NOMO-1 treated with DMSO at 0.1 percent for 48 hours (cell line): ENCODE results near the gene MAP3K3.

Experiments
- DNase-seq: peaks from one replicate; lab custom pipeline; 2025; ENCODE audit not compliant: unreplicated experiment; lab: John Stamatoyannopoulos, UW

Gene MAP3K3

GRCh38 chr17:63621684-63622573 lies at the start of gene MAP3K3:
TSS of gene MAP3K3 (plus strand) at chr17:63622417. CDS start at chr17:63622760, 343 bp downstream.
- DNase-seq, result peak; percentile 100

DNA sequence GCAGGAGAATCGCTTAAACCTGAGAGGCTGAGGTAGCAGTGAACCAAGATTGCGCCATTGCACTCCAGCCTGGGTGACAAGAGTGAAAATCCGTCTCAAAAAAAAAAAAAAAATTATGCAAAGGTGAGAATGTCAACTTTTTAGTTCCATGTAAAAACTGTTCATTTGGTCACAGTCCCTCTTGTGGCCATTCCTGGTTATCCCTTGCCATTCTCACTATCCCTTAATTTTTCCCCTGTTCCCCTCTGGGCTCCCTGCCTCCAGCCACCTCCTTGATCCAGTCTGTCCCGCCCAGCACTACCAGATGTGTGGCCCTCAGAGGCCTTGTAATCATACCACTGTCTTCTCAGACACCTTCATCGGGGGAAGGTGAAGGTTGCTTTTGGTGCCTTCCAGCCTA lies 48.6 kb upstream of the MAP3K3 start:
- DNase-seq, result no peak

DNA sequence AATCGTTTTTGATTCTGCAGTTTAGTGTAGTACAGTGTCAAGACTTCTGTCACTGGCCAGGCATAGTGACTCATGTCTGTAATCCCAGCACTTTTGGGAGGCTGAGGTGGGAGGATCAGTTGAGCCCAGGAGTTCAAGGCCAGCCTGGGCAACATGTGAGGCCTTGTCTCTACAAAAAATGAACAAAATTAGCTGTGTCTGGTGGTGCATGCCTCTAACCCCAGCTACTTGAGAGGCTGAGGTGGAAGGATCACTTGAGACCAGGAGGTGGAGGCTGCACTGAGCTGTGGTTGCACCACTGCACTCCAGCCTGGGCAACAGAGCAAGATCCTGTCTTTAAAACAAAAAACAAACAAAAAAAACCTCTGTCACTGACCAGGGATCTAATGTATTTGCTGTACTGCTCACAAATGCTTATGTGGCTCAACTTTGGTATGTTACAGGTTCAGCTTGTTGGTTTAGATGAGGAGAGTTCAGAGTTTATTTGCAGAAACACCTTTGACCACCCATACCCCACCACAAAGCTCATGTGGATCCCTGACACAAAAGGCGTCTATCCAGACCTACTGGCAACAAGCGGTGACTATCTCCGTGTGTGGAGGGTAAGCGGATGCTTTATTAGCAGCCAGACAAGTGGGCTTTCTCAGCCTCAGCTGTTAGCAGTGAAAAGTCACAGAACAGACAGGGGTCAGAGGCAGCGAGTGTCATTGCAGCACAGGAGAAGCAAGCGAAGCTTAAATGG lies 44.0 kb upstream of the MAP3K3 start:
- DNase-seq, result no peak

DNA sequence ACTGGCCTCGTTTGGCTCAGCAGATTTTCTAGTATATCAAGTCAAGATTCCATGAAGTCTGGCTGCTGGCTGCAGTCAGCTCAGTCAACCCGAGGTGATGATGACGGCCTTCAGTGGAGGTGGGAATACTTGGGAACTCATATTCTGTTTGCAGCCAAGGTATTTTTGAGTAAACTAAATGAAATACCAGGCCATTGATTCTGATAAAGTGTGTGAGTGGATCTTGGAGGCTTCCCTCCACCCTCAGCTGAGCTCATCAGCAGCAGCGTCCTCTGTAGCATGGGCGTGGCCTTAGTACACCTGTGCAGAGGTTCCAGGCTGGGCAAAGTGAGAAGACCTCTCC lies 43.5 kb upstream of the MAP3K3 start:
- DNase-seq, result no peak

- DNase-seq, result no peak
These were observed 42.6 kb upstream of the MAP3K3 start for GRCh38 chr17:63579633-63580032.

GRCh38 chr17:63587770-63588169 lies 34.4 kb upstream of the MAP3K3 start:
- no peak for DNase-seq

GRCh38 chr17:63588797-63589196 lies 33.4 kb upstream of the MAP3K3 start:
- DNase-seq, result no peak

DNA sequence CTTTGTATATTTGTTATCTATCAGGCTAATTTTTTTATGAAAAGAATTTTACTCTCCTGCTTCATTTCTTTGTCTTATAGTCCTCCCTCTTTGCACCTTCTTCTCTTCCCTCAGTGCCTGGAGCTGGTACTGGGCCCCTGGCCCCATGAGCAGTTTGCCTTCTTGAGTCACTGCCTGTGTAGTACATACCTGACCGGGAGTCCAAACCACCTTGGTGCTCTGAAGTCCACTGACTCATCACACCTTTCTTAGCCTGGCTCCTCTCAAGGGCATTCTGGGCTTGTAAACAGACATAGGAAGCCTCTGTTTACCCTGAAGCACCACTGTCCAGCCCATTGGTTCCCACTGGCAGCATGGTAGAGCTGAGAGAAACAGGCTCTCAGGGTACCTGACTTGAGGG lies 32.6 kb upstream of the MAP3K3 start:
- DNase-seq, result no peak

DNA sequence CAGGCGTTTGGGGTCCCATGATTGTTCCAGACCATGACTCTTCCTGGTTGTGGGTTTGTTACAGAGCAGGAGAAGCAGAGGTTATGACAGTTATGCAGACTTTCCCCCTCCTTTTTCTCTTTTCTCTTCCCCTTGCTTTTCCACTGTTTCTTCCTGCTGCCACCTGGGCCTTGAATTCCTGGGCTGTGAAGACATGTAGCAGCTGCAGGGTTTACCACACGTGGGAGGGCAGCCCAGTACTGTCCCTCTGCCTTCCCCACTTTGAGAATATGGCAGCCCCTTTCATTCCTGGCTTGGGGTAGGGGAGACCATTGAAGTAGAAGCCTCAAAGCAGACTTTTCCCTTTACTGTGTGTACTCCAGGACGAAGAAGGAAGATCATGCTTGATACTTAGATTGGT lies 29.4 kb upstream of the MAP3K3 start:
- DNase-seq, result no peak

- no peak for DNase-seq
These were observed 27.1 kb upstream of the MAP3K3 start for GRCh38 chr17:63595132-63595531.

- no peak for DNase-seq
These were observed 25.2 kb upstream of the MAP3K3 start for GRCh38 chr17:63596856-63597586.

- no peak for DNase-seq
These were observed 23.9 kb upstream of the MAP3K3 start for GRCh38 chr17:63598281-63598680.

DNA sequence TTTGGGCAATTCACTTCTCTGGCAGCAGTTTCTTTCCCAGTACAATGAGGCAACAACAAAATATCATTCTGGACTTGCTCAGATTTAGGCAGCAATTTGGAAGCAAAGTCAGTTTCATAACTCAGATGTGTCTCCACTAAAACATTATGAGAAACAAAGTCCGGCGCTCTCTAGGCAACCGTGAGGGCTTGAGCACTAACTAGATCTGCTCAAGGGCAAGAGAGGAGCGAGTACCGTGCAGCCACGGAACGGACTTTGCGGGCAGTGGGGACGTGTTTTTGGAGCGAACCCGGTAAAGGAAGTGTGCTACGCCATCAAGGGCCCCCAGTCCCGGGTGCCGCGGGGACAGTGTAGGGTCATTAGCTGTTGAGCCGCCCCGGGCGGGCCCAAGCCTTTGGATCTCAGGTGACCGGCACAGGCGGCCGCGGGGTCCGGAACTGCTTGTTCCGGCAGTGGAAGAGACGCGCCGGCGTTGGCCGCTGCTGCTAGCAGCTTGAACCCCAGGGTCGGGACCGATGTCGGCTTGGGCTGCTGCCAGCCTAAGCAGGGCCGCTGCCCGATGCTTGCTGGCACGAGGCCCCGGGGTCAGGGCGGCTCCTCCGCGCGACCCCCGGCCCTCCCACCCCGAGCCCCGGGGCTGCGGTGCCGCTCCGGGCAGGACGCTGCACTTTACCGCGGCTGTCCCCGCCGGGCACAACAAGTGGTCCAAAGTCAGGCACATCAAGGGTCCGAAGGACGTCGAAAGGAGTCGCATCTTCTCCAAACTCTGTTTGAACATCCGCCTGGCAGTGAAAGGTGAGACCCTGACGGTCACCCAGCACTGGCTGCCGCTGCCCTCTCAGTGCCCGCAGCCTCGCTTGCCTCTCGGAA lies 21.4 kb upstream of the MAP3K3 start, which contains the start of gene TACO1:
Gene TACO1 (plus strand): TSS at position 327 of the 870 bp plus-strand sequence. CDS start 189 bp downstream, at position 516.
- peak; percentile 66 for DNase-seq

GRCh38 chr17:63601439-63602371 lies 20.5 kb upstream of the MAP3K3 start:
- no peak for DNase-seq

DNA sequence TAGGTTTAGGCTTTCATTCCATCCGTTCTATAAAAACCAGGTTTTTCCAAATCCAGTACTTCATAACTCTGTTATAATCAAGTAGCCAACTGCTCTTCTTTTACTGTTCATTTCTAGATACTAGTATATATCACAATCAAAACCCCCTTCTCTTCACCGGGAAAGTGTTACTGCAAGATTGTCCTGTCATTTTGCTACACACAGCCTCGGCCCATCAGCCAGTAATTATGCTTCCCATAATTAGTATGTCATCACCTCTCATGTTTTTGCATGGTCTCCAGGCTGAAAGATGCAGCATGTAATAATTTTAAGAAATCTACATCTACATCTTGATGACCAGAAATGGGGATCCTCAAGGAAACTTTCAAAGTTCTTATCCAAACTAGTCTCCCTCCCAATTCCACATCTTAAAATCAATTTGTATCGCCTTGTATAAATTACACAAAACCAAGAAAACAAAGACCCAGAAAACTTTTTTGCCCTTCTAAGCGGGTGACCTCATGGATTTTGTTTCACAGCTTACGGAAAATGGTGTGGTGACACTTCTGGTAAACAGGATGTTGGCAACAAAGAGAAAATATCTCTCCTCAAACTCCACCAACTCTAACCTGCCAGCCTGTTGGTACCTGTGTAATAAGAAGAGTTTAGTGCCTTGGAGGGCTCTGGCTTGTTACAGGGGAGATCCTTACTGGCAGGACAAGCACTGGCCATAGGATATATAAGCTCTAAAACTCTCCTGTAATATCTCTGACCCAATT lies 12.2 kb upstream of the MAP3K3 start:
- no peak for DNase-seq

DNA sequence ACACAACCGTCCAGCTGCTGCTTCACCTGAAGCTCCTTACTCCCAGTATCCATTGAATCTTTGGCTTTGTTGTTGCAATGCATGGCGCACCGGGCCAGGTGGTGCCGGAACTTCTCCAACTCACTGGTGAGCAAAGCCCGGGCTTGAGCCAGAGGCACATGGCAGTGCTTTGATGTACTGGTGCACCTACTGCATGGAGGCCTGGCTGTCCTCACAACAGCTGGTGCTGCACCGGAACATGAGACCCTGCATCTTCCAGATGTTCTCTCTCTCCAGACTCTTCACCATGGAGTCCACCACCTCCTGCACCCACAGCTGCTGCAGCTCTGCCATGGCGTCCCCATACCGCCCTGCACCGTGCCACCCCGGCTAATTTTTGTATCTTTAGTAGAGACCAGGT lies 11.4 kb upstream of the MAP3K3 start:
- DNase-seq, result no peak

GRCh38 chr17:63611354-63611753 lies 10.9 kb upstream of the MAP3K3 start:
- no peak for DNase-seq

GRCh38 chr17:63613663-63614062 lies 8.6 kb upstream of the MAP3K3 start:
- DNase-seq, result no peak

DNA sequence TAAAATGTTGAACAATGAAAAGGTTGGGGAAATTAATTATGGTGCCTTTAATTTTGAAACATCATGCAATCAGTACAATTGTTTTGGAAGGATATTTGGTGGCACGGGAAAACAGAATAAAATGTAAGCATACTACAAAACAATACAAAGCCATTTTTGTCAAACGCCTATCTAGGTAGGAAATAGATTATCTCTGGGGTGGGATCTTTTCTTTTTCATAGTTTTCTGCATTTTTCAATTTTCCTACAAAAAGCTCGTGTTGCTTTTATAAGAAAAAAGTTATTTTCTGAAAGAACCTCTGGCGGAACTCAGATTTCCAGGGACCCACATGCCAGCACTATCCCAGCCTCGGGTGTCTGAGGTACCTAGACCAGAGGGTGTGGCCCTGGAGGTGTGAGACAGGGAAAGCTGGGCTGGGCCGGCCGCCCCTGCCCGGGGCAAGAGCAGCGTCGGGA lies 961 bp upstream of the MAP3K3 start:
- no peak for DNase-seq
